NT2/D1 (cell line): Measurements from ENCODE around the gene SEMA3A.

Experiments used
- SUZ12 ChIP-seq: IDR thresholded peaks from 2 replicates; pipeline ENCODE4 v1.6.1; 2011; ENCODE audit not compliant: insufficient read length, insufficient read depth; ENCODE audit errors: extremely low read depth
- YY1 ChIP-seq: IDR thresholded peaks from 2 replicates; pipeline ENCODE4 v1.6.1; 2011; ENCODE audit not compliant: insufficient read length, insufficient read depth
- ZNF274 ChIP-seq: IDR thresholded peaks from 2 replicates; pipeline ENCODE4 v1.6.1; 2011; ENCODE audit warnings: mild to moderate bottlenecking, low read depth, low read length

DNA sequence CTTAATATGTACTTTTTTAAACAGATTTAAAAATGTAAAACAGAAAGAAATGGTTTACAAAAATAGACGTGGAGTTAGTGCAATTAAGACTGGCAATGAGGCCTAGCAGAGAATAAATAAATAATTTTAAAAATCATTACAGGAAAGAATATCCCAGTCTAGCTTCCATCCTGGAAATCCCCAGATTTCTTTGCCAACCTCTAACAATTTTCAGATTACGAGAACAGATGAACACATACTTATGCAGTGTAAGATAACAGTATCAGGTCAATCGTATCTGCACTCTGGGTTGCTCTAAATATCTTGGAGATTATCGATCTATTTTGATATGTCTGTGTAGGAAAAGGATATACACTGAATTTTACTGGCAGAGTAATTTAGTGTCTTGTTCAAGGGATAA lies 210.5 kb downstream of the SEMA3A start:
- TF ChIP-seq YY1, result no peak
- no peak for TF ChIP-seq ZNF274
- no peak for TF ChIP-seq SUZ12
